ENCODE measurements around the gene ZFYVE28.
A peak's percentile ranks its signal among the peaks of the same experiment; 100 is the strongest.

ZFYVE28 gene

GRCh38 chr4:2331519-2332200 lies 86.8 kb downstream of the ZFYVE28 start:
- DNase-seq (ENCODE audit: low spot score) = no peak

- DNase-seq (ENCODE audit: low spot score) = no peak
These were observed 87.4 kb downstream of the ZFYVE28 start for GRCh38 chr4:2331043-2331420.

- DNase-seq (ENCODE audit: low spot score) = peak; percentile 92
These were observed 88.1 kb downstream of the ZFYVE28 start for GRCh38 chr4:2330091-2331042.

- no peak for DNase-seq (ENCODE audit: low spot score)
These were observed 90.9 kb downstream of the ZFYVE28 start for GRCh38 chr4:2327579-2327978.

- DNase-seq (ENCODE audit: low spot score) = no peak
These were observed 93.6 kb downstream of the ZFYVE28 start for GRCh38 chr4:2324891-2325290.

- DNase-seq (ENCODE audit: low spot score) = no peak
These were observed 95.6 kb downstream of the ZFYVE28 start for GRCh38 chr4:2322841-2323240.

GRCh38 chr4:2322227-2322626 lies 96.2 kb downstream of the ZFYVE28 start:
- DNase-seq (ENCODE audit: low spot score) = no peak

- DNase-seq (ENCODE audit: low spot score) = no peak
These were observed 96.9 kb downstream of the ZFYVE28 start for GRCh38 chr4:2321279-2322196.

- DNase-seq (ENCODE audit: low spot score) = no peak
These were observed 97.7 kb downstream of the ZFYVE28 start for GRCh38 chr4:2320746-2321145.

- no peak for DNase-seq (ENCODE audit: low spot score)
These were observed 98.3 kb downstream of the ZFYVE28 start for GRCh38 chr4:2320152-2320551.

- no peak for DNase-seq (ENCODE audit: low spot score)
These were observed 99.6 kb downstream of the ZFYVE28 start for GRCh38 chr4:2318885-2319284.

GRCh38 chr4:2318476-2318875 lies 100.0 kb downstream of the ZFYVE28 start:
- no peak for DNase-seq (ENCODE audit: low spot score)

- DNase-seq (ENCODE audit: low spot score) = no peak
These were observed 105.1 kb downstream of the ZFYVE28 start for GRCh38 chr4:2313366-2313765.

GRCh38 chr4:2306773-2307410 lies 111.6 kb downstream of the ZFYVE28 start:
- DNase-seq (ENCODE audit: low spot score) = no peak

- peak; percentile 3 for DNase-seq (ENCODE audit: low spot score)
These were observed 112.5 kb downstream of the ZFYVE28 start for GRCh38 chr4:2305766-2306501.

GRCh38 chr4:2304877-2305561 lies 113.4 kb downstream of the ZFYVE28 start:
- peak; percentile 0 for DNase-seq (ENCODE audit: low spot score)

GRCh38 chr4:2304321-2304876 lies 114.0 kb downstream of the ZFYVE28 start:
- peak; percentile 0 for DNase-seq (ENCODE audit: low spot score)

- no peak for DNase-seq (ENCODE audit: low spot score)
These were observed 114.6 kb downstream of the ZFYVE28 start for GRCh38 chr4:2303686-2304320.

GRCh38 chr4:2303121-2303685 lies 115.2 kb downstream of the ZFYVE28 start:
- DNase-seq (ENCODE audit: low spot score) = no peak

Data from AG08395 (cell line).